ENCODE data around the gene ELMOD3.
"Not testable (repeated sequence)": the region's sequence is repeated elsewhere in the genome, so short reads cannot be mapped to it uniquely, and the experiment has no call there.

Gene ELMOD3

DNA sequence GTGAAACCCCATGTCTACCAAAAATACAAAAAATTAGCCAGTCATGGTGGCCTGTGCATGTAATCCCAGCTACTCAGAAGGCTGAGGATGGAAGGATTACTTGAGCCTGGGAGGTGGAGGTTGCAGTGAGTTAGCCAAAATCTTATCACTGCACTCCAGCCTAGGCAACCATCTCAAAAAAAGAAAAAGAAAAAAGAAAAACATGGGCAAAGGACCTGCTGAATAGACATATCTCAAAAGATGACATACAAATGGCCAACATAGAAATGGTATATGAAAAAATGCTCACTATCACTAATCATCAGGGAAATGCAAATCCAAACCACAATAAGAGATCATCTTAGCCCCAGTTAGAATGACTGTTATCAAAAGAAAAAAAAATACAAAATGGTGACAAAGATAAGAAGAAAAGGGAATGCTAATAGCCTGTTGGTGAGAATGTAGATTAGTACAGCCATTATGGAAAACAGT lies 25.4 kb upstream of the ELMOD3 start:
- no peak for DNase-seq (ENCODE audit: low read depth)

DNA sequence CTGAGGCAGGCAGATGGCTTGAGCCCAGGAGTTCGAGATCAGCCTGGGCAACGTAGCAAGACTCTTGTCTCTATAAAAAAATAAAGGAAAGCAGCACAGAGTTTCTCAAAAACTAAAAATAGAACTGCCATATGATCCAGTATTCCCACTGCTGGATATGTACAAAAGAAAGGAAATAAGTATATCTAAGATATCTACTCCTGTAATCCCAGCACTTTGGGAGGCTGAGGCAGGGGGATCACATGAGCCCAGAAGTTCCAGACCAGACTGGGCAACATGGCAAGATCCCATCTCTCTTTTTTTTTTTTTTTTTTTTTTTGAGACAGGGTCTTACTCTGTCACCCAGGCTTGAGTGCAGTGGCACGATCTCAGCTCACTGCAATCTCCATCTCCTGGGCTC lies 24.9 kb upstream of the ELMOD3 start:
- DNase-seq (ENCODE audit: low read depth) = not testable (repeated sequence)

GRCh38 chr2:85330839-85331636 lies 23.5 kb upstream of the ELMOD3 start:
- DNase-seq (ENCODE audit: low read depth) = no peak

- DNase-seq (ENCODE audit: low read depth) = not testable (repeated sequence)
These were observed 20.7 kb upstream of the ELMOD3 start for GRCh38 chr2:85333877-85334276.

- no peak for DNase-seq (ENCODE audit: low read depth)
These were observed 19.6 kb upstream of the ELMOD3 start for GRCh38 chr2:85334928-85335327.

DNA sequence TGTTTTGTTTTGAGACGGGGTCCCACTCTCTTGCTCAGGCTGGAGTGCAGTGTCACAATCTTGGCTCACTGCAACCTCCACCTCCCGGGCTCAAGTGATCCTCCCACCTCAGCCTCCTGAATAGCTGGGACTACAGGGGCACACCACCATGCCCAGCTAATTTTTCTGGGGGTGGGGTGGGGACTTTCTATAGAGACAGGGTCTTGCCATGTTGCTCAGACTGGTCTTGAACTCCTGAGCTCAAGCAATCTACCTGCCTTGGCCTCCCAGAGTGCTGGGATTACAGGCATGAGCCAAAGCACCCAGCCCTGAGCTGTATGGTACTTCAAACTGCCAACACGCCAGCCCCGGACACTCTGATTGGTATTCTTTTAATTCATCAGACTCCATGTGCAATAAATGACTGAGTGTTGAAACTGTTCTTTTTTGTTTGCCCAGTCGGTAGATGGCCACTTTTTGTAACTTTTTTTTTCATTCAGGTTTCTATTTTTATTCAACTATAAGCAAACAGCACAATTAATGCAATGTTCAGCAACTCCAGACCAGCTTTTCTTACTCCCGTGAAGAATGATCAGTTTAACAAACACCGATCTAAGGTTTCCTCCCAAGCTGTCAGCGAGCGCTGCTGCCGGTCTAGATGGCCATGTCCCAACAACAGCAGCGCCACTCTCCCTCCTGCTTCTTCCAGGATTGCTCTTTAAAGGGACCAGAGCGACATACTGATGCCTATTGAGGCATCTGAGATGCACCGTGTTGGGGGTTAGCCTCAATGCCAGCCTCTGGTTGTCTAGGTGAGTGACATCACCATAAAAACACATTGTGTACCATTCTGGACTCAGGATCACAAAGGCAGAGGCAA lies 14.3 kb upstream of the ELMOD3 start:
- DNase-seq (ENCODE audit: low read depth) = no peak

GRCh38 chr2:85341269-85342029 lies 13.1 kb upstream of the ELMOD3 start:
- no peak for DNase-seq (ENCODE audit: low read depth)

DNA sequence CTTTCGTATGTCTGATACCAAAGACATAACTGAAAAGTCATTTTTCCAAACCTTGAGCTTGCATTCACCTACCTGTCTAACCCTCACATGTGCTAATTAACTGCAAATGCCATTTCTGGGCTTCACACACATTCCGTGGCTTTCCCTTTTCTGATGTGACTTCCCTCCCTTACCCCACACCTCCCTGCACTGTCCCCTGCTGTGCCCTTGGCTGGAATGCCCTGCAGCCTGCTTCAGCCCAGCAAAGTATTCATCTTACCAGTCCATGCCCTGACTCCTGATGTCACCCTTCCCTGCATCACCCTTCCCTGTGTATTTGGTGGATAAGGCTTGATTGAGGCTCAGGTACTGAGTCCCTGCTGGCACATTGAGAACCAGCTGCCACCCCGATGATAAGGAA lies 12.4 kb upstream of the ELMOD3 start:
- DNase-seq (ENCODE audit: low read depth) = no peak

- not testable (repeated sequence) for DNase-seq (ENCODE audit: low read depth)
These were observed 11.2 kb upstream of the ELMOD3 start for GRCh38 chr2:85343207-85343895.

GRCh38 chr2:85344356-85344954 lies 10.1 kb upstream of the ELMOD3 start:
- DNase-seq (ENCODE audit: low read depth) = no peak

- DNase-seq (ENCODE audit: low read depth) = no peak
These were observed 7.0 kb upstream of the ELMOD3 start for GRCh38 chr2:85347599-85347998.

DNA sequence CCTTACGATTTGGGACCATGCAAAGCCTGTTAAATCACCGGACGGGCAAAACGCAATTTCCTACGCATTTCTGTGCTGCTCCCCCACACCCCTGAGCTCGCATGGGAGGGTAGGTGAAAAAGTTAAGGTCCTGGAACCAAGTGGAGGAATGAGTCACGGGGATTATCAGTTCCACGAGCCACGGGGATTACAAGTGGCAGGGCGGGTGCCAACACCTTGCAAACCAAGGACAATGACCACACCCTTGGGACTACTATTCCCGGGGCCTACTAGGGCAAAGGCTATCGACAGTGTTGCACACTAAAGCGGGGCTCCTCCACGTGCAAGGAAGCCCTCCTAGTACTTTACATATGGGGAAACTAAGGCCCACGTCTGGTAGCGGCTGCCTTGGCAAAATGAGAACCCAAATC lies 688 bp upstream of the ELMOD3 start:
- DNase-seq (ENCODE audit: low read depth) = peak; percentile 44

DNA sequence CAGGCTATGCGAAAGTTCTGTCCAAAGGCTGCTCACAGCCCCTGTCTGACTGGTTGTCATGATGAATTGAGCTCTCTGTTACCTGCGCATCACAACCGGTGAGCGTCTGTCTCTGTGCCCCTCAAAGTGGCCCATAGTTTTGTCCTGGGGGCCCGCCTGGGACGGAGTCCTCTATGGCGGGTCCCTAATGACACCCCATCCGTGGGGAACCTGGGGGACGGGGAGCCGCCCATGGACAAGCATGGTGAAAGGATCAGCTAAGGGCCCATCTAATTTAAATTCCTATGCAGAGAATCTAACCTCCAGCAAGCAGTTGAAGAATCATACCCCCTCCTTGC lies 473 bp downstream of the ELMOD3 start:
- no peak for DNase-seq (ENCODE audit: low read depth)

GRCh38 chr2:85355521-85355920 lies 952 bp downstream of the ELMOD3 start:
- DNase-seq (ENCODE audit: low read depth) = no peak

DNA sequence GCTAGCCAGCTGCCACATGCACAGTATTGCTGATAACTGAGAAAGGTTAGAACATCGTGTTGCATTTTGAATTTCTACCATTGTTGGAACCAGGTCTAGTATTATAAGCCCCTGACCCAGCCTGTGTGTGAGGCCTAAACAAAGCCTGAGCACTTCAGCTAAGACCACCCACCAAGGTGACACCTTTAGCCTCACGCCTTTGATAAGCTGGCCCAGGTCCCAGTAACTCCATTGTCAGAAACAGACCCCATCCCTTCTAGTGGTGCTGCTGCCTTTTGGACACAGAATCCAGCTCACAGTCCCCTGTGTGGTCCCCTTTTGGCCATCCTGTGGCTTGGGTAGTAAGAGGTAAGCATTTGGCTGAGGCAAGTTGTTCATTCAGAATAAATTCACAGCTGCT lies 1.6 kb downstream of the ELMOD3 start:
- no peak for DNase-seq (ENCODE audit: low read depth)

DNA sequence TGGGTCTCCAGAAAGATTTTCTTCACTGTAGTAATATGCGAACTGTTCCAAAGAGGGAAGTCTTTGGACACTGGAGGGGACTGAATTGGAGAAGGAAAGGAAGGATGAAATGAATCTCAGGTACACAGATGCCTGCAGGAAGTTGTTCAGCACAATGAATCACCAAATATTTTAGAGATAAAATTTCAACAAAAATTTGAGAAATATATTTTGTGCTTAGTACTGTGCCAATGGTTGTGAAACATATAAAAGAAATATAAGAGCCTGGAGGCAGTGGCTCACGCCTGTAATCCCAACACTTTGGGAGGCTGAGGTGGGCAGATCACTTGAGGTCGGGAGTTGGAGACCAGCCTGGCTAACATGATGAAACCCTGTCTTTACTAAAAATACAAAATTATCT lies 3.2 kb downstream of the ELMOD3 start:
- DNase-seq (ENCODE audit: low read depth) = no peak

DNA sequence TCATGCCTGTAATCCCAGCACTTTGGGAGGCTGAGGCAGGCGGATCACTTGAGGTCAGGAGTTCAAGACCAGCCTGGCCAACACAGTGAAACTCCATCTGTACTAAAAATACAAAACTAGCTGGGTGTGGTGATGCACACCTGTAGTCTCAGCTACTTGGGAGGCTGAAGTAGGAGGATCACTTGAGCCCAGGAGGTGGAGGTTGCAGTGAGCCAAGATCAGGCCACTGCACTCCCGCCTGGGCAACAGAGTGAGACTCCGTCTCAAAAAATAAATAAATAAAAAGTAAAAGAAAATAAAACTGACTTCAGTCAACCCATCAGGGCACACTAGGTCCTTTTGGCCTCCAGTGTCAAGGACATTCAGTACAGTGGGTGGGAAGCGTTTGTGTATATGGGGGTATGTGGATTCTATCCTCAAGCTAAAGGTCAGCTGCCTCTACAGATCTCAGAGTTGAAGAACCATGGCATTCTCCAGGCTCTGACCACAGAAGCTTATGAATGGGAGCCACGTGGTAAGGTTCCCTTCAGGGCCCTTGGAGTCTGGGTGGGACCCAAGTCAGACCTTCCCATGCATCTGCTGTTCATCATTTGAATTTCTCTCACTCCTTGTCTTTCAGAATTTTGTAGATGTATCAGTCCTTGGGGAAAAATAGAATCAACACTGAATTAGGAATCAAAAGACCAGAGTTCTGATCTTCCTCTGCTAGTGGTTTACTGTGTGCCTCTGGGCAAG lies 8.3 kb downstream of the ELMOD3 start:
- not testable (repeated sequence) for DNase-seq (ENCODE audit: low read depth)

DNA sequence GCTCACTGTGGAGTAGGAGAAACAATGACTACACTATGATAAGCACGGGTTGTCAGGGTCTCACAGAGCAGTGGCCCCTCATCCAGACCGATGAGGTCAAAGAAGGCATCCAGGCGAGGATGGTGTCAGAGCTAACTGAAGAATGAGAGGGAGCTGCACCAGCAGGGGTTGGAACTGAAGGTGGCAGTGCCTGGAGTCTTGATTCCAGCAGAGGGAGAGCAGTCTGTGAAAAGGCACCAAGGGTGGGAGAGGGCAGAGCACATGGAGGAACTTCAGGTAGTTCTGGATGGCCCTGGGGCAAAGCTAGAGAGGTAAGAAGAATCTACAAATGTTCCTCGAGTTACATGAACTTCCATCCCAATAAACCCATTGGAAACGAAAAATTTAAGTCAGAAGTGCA lies 12.6 kb downstream of the ELMOD3 start:
- DNase-seq (ENCODE audit: low read depth) = no peak

- DNase-seq (ENCODE audit: low read depth) = no peak
These were observed 14.4 kb downstream of the ELMOD3 start for GRCh38 chr2:85368921-85369320.

- DNase-seq (ENCODE audit: low read depth) = no peak
These were observed 14.9 kb downstream of the ELMOD3 start for GRCh38 chr2:85369500-85369899.

DNA sequence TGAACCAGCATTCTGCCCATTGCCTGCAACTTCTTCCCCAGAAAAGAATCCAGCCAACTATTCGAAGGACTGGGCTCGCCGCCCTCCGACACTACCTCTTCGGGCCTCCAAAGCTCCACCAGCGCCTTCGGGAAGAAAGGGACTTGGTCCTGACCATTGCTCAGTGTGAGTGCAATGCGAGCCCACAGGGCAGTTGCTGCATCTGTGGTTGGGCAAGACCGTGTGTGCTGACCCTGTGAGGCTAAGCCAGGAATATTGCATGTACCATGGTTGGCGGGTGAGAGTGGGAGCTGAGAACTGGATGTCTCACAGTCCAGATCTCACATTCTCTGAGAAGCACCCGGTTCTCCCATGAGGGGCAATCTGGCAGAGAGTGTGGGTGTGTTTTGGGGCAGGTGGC lies 16.5 kb downstream of the ELMOD3 start:
- no peak for DNase-seq (ENCODE audit: low read depth)

All from iris pigment epithelial cell (primary cell).